GM20431 (cell line): ENCODE data around the gene EYS.

Experiments
- in situ Hi-C: fragments of 300-500 bp; cut with MseI, MboI; formaldehyde crosslinking; loops from one replicate; pipeline ENCODE4 v1.15.0; 2020; ENCODE audit warnings: low sequenced_read_pairs; ENCODE audit not compliant: unreplicated experiment

EYS gene

GRCh38 chr6:64998204-64998603 is 708.8 kb downstream of the EYS start:
- in situ Hi-C loops = no loop called here

- in situ Hi-C loops = no loop called here
These were observed 710.7 kb downstream of the EYS start for GRCh38 chr6:64996301-64996700.

GRCh38 chr6:64990652-64991304 is 716.2 kb downstream of the EYS start:
- in situ Hi-C loops = no loop called here

GRCh38 chr6:64988148-64988547 is 718.9 kb downstream of the EYS start:
- in situ Hi-C loops = no loop called here

GRCh38 chr6:64987066-64987465 is 720.0 kb downstream of the EYS start:
- in situ Hi-C loops = no loop called here

GRCh38 chr6:64985726-64986125 is 721.3 kb downstream of the EYS start:
- in situ Hi-C loops = no loop called here

- in situ Hi-C loops = no loop called here
These were observed 722.1 kb downstream of the EYS start for GRCh38 chr6:64984948-64985347.

GRCh38 chr6:64983089-64983488 is 723.9 kb downstream of the EYS start:
- in situ Hi-C loops = no loop called here

GRCh38 chr6:64973142-64973541 is 733.9 kb downstream of the EYS start:
- in situ Hi-C loops = no loop called here

GRCh38 chr6:64969139-64969538 is 737.9 kb downstream of the EYS start:
- in situ Hi-C loops = no loop called here

- in situ Hi-C loops = no loop called here
These were observed 751.6 kb downstream of the EYS start for GRCh38 chr6:64955435-64955848.

GRCh38 chr6:64949257-64949656 is 757.8 kb downstream of the EYS start:
- in situ Hi-C loops = no loop called here

GRCh38 chr6:64948261-64948660 is 758.8 kb downstream of the EYS start:
- in situ Hi-C loops = no loop called here

- in situ Hi-C loops = no loop called here
These were observed 761.6 kb downstream of the EYS start for GRCh38 chr6:64945450-64945849.

GRCh38 chr6:64932486-64932885 is 774.5 kb downstream of the EYS start:
- in situ Hi-C loops = no loop called here

GRCh38 chr6:64930681-64931080 is 776.3 kb downstream of the EYS start:
- in situ Hi-C loops = no loop called here

GRCh38 chr6:64926051-64926450 is 781.0 kb downstream of the EYS start:
- in situ Hi-C loops = no loop called here

- in situ Hi-C loops = no loop called here
These were observed 786.8 kb downstream of the EYS start for GRCh38 chr6:64920257-64920656.

GRCh38 chr6:64914124-64914523 is 792.9 kb downstream of the EYS start:
- in situ Hi-C loops = no loop called here

GRCh38 chr6:64912966-64913365 is 794.1 kb downstream of the EYS start:
- in situ Hi-C loops = no loop called here

- in situ Hi-C loops = no loop called here
These were observed 798.9 kb downstream of the EYS start for GRCh38 chr6:64908104-64908503.

- in situ Hi-C loops = no loop called here
These were observed 802.4 kb downstream of the EYS start for GRCh38 chr6:64904616-64905015.
